COLO668 (cell line): ENCODE results near the gene NAV2.

Source experiments
- DNase-seq: peaks from one replicate; lab custom pipeline; 2025; ENCODE audit not compliant: unreplicated experiment; lab: John Stamatoyannopoulos, UW

NAV2 gene

DNA sequence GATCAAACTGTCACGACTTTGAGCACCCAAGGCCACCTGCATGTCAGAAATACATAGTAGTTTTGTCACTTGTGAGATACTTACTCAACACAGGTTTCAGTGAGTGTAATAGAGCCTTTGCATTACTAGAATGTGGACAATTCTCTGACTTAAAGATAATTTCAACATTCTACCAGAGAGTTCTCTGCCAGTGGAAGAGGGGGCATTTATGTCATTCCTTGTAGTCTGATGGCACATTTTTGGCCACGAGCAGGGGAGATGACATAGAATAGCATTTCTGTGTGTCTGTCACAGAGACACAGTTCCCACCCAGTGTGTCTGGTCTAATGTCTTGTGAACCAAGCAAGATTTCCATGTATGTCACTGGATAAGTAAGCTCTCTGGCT, 335.1 kb downstream of the NAV2 start:
- DNase-seq = no peak

DNA sequence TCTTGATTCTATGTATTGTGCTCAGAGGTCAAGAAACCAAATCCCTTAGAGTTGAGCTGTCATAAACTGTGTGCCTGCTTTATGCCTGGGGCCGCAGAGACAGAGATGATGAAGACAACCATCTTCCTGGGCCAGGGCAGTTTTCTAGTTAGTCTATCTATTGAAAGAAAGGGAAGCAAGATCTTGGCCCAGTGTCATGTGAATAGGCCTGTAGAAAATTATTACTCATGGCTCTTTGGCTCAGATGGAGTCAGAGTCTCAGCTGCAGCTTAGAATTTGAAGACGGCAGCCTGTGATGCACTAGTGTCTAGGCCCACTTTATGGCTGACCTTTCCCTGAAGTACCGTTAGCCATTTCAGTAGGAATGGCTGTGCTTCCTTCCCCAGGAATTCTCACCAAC, 335.6 kb downstream of the NAV2 start:
- no peak for DNase-seq

DNA sequence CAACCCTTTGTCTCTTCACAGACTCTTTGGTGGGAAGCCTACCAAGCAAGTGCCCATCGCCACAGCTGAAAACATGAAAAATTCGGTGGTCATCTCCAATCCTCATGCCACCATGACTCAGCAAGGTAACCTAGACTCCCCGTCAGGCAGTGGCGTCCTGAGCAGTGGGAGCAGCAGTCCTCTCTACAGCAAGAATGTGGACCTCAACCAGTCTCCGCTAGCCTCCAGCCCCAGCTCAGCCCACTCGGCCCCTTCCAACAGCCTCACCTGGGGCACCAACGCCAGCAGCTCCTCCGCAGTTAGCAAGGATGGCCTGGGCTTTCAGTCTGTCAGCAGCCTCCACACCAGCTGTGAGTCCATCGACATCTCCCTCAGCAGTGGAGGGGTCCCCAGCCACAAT, 336.1 kb downstream of the NAV2 start:
- no peak for DNase-seq

DNA sequence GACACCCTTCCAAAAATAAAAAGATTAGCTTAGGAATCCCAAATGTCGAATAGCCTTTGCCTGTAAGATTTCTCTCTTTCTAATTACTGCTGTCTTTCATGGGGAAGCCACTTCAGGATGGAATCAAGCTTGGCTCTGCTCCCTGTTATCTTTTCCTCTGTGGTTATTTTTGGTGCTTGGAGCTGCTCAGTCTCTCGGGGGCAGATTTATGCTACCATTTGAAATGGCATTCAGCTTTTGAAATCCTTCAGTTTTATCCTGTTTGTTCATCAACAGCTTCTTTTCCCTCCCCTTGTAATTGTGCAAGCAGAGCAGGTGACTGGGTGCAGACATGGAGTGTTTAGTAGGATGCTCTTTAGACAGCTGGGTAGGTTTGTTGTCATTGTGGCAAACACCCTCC, 336.6 kb downstream of the NAV2 start:
- DNase-seq = no peak

DNA sequence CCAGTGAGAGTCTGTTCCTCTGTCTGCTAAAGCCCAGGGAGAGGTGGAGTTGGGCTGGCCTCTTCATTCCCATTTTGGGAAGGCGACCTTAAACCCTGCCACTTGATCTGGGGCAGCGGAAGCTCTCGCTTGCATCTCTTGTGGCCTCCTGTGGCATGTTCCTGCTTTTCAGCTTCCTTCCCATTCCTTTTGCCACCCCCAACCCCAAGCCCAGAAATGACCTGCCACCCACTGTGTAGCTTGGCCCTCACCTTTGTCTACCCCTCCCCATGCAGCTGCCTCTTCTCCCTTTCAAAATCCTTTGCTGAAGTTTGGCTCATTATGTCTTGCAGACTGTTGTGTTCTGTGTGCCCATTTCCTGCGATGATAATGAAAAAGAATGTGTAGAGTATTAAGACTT, 337.4 kb downstream of the NAV2 start:
- no peak for DNase-seq

DNA sequence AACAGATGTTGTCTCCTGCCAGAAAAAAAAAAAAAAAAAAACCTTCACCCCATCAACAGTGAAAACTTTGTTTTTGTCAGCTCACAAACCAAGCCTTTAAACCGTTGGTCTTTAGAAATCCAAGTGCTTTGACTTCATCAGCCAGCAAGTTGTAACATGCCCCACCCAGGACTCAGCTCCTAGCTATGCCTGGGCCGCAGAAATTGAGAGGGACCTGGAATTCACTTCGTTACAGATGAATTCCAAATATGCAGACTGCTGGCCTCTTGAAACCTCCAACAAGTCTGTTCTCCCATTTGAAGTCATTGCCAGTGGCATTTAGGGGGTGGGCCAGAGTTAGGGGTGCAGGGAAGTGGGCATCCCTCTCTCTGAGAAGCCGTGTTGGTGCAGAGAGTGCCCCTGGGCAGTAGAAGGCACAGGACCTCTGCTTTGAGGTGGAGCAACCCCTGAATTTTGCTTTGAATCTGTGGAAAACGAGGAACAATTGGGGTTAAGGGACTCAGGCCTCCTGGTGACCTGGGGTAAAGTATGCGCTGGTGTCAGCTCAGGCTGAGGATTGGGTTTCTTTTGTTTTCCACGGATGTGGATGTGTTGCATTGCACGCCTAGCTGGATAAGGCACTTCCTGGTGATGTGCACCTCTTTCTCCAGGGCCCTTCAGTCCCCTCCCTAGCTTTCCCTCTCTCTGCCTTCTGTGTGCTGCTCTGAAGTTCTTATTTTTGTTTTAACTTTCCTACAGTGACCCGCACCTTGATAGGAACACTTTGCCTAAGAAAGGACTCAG, 338.1 kb downstream of the NAV2 start:
- no peak for DNase-seq

DNA sequence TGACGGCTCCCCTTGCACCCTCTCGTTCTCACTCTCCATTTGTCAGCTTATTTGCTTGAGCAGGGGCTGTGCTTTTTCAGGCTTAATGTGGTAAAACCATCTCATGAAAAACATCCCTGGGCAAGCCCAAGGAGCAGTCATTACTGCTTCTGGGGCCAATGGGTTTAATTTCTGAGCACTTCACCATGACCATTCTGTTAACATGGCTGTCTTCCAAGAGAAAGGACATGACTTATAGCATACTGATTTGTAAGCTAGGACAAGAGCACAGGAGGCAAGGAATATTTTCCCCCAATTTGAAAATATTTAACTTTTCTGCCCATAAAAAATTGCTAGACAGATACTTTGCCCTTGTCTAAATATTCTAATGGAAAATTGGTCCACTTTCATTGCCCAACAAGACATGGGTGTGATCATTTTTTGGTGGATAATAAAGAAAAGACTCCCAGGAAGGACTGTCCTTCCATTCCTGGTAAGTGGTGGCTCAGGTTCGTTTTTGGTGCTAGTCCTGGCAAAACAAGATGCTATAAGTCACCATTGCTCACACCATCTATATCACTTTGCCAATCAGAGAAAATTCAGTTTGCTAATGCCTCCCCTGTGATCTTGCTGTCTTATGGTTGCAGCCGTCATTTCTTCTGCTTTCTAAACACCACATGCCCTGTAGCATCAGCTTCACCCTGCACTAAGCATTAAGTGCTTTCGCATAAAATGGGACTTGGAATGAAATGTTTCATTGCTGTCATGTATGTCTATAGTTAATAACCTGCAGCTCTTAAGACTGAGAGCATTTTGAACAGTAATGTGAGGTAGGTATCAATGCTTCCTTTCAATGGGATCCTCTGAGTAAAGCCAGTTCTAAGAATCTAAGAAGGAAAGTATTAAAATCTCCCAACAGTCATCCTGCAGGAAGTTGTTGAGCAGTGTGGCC, 339.1 kb downstream of the NAV2 start:
- no peak for DNase-seq

DNA sequence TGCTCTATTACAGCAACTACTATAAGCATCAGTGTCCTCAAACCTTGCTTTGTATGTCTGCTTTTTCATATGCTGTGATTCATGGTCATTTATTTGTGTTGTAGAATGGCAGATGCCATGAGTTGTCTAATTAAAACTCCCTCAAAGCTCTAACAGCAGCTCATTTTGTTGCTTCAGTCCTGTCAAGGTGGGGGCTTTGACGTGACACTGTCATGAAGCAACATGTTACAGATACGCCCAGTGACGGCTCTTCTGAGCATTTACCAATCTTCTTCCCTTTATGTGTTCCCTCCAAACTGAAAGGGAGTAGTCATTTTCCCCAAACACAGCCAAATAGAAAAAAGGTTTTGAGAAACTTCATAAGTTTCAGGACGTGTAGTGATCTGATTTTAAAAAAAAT, 340.9 kb downstream of the NAV2 start:
- DNase-seq = no peak

DNA sequence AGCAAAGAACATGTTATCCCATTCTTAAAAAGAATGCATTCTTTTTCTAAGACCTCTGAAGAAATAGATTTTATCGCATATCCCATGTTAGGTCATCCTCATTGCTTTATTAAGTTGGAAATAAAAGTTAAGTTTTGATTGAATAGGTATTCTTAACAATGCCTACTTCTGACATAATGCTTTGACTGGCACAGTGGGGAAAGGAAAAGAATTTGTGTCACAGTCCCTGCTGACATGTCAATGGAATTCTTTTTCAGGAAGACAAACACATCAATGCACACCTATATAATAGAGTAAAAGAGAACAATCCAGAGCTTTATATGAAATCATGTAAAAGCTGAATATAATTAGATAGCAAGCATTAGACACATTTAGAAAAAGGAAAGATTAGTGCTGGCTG, 341.9 kb downstream of the NAV2 start:
- DNase-seq = no peak

DNA sequence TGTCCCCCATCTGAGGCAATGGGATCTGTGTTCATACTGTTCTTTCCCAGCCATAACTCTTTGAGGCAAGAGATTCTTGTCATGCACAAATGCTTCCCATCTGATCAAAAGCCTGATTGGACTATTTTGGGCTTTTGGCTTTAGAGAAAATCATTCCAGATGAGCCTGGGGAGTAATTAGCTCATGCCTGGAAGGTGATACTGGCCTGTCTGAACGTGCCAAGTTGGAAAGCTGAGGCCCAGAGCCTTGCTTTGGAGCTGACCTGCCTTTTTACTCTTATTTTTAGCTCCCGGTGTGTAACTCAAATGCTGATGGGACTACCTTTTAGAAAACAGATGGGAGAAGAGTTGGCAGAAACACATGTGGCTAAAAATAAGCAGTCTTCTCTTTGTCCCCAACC, 342.7 kb downstream of the NAV2 start:
- DNase-seq = no peak

DNA sequence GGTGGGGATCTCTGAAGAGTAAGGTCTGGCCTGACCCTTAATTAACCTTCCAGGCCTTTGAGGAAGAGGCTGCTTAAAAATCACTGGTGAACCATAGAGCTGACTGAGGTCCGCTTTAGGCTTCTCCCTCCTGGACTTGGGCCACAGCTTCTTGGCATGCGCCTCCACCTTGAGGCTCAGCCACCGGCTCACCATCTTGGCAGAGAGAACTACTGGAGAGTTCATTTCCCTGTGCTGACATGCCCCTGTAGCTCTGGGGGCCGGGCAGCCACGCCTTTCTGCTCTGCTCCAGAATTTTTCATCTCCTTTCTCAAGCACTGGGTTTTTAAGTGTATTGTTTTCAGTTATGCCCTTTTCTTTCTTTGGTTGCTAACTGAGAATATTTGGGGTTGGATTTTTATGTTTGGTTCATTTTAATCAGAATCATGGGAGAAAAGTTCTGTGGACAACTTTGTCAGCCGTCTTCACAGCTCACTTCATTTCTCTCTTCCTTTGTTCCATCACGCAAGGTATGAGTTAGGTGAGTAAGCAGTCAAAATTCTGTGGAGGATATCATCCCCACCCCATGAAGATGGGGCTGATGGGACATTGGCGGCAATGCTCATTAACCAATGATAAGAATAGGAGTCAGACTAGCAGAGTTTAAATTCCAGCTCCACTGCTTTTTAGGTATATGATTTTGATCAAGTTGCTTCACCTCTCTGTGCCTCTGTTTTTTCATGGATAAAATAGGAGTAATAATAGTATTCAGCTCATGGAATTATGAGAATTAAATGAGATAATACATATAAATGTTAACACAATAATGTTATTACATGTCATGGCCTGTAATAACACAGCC, 343.7 kb downstream of the NAV2 start:
- DNase-seq = no peak

DNA sequence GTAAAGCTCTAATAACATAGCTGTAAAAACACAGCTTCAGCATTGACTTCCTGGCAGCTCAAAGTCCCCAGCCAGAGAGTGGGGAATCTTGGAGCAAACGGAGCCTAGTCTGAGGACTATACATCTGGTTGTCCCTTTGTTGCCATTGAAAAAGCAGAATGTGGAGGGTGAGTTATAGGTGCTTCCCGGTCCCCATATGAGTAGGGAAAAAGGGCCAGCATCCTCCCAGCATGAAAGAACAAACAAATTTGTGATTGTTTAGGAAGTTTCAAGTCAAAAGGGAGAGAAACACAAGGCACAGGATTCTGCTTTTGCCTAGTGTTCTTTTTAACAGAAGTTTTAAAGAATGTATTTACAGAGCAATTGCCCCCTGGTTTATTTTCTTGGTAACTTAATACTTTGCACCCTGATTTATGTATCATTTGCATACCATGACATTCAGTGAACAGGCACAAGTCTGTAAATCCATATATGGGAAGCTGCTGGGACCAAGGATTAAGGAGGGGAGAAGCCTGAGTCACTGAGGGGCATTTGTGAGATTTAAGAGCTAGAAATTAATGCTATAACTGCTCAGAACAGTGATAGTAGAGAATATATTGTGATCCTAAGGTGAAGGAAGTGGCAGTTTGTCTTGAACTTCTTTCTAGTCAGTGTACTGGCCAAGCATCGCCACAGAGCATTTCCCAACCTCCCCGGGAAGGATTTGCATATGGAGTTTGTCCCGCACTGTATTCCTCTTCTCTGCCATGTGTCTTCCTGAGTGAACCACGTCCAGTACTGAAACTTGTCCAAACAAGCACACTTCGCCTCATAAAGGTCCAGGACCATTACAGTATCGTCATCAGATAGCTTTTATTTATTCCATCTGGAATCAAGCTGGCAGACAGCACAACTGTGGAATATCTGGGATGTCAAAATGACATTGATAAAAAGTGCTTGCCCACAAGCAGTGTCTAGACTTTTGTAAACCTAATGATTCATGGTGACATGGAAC, 344.6 kb downstream of the NAV2 start:
- DNase-seq = no peak

DNA sequence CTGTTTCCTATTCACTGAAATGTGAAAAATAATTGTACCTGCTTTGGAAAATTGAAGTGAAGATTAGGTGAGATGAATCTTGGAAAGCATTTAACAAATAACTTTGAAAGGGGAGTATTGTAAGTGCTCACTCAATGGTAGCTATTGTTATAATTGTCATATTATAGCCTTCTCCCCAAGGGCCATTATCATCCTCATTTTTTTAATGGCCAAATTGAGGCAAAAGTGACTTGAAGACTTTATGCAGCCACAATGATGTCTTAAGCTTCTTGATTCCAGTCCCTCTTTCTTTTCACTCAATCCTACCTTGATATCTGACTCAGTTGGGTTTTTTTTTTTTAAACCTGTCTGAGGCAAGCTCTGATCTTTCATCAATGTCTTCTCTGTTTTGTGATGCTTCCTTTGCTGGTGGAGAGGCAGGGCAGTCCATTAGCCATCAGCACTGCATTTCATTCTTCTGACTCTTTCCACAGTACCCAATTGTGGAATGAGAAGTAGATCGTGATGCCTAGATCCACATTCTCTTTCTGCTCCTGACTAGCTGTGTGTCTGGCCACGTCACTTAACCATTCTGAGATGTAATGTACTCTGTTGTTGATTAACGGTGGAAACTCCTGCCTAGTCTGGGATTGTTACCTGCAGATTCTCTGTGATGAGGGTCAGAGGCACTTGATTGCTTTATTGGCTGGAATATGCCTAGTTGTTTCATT, 346.3 kb downstream of the NAV2 start:
- DNase-seq = no peak

DNA sequence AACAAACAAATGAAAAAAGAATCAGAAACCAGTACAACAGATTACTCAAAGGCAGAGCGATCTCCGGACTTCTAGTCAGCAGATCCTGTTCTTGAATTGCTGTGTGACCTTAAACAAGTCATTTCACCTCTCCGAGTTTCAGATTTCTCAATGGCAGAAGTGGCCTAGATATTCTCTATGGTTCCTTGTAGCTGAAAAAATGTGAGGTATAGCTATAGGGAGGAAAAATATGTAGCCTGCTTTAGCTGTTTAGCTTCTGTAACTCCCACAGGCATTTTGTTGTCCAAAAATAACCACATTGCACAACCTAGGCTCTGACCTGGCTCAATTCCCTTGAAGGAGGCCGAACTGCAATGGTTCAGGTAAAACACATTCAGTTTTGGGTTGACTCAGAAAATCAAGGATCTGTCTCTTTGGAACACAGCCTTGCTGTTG, 347.0 kb downstream of the NAV2 start:
- DNase-seq = no peak

DNA sequence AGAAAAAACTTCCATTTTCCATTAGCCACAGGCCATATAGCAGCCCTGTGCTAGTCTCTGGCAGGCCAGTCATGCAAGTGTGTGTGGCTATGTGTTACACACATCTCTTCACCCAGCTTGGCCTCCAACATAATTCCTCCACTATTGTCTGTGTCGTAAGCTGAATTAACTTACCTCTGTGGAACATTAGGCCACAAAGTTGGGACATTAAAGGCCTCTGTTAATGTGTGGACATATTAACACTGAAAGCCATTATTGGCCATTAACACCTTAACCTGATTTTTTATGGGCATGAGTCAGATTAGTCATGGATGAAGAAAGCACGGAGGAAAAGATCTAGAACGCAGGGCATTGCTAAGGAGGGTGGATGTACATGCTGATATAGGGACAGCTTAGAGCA, 347.5 kb downstream of the NAV2 start:
- no peak for DNase-seq

DNA sequence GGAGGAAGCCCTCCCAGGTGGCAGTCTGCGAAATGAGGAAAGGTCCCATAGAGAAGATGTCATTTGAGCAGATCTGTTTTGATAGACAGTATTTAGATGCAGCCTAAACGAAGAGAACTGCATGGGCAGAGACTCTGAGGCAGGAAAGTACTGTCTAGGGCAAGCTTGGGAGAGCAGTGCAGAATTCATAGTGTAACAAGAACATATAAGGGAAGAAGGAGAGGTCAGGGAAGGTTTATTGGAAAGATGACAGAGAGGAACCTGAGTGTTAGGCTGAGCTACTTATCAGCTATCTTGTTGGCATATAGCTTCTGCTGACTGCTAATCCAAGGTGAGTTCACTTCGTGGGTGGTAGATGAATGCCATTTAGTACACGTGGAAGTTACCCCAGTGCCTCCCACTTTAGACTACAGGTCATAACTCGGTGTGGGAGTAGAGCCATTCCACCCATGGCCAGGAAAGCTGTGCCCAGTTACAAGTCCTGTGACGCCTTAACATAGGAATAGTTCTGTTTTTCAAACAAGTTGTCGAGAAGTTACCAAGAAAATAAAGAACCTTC, 348.1 kb downstream of the NAV2 start:
- DNase-seq = no peak

DNA sequence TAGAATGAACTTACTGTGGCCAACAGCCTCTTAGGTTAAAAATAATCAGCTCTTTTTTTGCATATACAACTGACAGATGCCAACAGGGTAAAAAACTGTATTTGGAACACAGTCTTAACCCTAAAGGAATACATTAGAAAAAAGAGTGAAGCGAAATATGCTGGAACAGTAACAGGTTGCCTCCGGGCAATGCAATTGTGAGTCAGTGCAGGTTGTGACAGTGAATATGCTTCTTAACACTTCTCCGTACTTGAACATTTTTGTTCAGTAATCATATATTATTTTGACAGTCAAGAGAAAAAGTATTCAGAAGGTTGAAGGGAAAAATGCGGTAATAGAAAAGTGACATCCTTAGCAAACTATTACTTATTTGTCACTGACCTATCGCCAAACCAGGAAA, 349.1 kb downstream of the NAV2 start:
- no peak for DNase-seq

DNA sequence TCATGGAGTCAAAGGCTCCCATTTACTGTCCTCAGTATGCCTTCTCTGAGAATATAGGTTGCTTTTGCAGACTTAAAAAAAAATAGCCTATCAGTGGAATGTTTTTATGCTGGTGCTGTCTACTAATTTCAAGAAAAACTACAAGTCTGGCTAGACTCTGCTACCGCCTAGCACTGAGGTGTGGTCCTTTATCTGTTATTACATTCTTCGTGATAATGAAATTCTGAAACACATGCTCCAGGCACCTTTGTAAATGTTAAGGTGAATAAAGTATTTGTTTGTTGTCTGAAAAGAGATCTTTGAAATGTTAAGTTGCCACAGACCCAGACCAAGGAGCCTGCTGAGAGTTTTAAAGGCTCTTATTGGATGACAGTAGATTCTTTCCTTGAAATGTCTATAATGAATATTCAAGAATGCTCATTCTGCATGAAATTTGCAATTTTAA, 352.3 kb downstream of the NAV2 start:
- no peak for DNase-seq

DNA sequence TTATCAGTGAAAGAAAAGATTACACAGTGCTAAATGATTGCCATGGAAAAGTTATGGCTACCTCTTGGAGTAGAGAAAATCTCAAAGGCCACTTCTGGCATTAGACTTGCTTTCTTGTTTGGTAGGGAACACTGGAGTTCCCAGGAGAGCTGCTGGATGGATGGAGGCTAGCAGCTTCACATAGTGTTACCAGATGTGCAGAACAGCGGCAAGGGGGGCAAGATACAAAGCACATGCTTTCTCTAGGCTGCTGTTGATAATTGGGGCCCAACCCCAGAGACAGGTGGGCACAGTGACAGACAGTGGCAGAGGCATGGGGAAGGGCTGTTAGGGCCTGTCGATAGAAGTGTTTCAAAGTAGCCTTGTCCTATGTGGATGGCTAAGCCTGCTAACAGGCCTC, 352.8 kb downstream of the NAV2 start:
- DNase-seq = no peak
